ENCODE measurements around the gene FBXO41.

DNA sequence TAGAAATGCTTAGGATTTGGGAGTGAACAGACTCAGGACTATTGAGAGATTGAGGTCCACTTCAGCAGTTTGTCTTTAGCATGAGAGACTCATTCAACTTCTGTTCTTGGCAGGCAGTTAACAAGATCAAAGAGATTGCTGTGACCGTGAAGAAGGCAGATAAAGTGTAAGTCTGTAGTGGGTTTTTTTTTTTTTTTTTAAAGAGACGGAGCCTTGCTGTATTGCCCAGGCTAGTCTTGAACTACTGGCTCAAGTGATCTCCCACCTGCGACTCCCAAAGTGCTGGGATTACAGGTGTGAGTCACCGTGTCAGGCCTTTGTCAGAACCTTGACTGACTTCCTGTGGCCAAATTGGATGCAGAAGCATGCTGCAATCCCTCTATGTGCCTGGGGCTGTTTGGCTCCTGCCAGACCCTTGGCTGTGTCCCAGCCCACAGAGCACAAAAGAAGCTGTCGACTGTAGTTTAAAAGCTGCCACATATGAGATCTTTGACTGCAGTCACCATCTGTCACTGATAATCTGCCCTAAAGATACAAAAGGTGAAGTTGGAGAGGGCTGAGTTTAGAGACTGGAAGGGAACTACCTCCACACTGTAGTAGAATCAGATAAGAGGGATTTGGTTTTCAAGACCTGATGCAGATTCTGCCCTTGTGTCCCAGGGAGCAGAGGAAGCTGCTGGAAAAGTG, 40.3 kb downstream of the FBXO41 start:
- no peak for TF ChIP-seq ZNF274 (IDR thresholded peaks at IDR 0.05; ENCODE audit: low read depth, low read length)
- no peak for TF ChIP-seq SUZ12 (IDR thresholded peaks at IDR 0.05; ENCODE audit: extremely low read depth, insufficient read depth, insufficient read length)
- no peak for TF ChIP-seq YY1 (IDR thresholded peaks at IDR 0.05; ENCODE audit: insufficient read depth, insufficient read length)

All from NT2/D1 (cell line).